ENCODE measurements around the gene SLC39A11. TPM values are rescaled to one million over a fixed set of nuclear protein-coding genes. Genes with fewer than 3 reads are reported as not detected.

SLC39A11 gene
- total RNA-seq, 2 donors from 2014 or later: 18.1 to 20.1 TPM

DNA sequence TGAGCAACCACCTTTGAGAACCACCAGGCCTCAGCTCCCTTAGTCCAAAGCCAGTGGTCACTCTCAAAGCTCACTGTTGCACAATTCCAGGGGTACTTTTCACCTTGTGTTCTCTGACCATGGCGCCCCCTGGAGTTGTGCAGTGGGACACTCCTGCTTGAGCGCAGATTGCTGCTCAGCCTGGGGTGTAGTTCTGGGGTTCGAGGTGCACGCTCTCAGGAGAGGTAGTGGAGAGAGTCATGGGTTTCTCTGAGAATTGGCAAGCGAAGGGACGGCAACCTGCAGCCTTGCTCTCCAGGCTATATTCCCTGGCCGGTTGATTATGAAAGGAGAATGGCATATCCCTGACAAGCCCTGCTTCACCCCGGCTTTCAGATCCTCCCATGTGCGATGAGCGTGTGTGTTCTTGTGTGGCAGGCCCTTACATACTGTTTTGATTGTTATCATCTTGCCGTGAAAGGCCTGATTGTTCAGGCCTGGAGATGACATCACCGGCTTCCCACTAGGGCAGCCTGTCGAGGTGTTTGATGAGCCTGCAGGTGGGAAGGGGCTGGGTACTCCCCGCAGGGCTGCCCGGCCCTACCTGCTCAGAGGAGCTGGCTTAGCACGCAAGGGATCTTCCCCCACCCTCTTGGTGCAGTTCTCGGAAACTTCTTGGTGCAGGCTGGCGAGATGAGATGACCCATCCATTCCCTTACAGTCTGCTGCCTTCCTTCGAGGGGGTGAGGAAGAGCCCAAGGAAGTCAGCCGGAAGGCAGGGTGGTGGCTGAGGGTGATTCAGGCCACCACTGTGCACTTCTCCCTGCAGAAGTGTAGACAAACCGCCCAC is 431.2 kb downstream of the SLC39A11 start:
- TF ChIP-seq, protein P1, sequence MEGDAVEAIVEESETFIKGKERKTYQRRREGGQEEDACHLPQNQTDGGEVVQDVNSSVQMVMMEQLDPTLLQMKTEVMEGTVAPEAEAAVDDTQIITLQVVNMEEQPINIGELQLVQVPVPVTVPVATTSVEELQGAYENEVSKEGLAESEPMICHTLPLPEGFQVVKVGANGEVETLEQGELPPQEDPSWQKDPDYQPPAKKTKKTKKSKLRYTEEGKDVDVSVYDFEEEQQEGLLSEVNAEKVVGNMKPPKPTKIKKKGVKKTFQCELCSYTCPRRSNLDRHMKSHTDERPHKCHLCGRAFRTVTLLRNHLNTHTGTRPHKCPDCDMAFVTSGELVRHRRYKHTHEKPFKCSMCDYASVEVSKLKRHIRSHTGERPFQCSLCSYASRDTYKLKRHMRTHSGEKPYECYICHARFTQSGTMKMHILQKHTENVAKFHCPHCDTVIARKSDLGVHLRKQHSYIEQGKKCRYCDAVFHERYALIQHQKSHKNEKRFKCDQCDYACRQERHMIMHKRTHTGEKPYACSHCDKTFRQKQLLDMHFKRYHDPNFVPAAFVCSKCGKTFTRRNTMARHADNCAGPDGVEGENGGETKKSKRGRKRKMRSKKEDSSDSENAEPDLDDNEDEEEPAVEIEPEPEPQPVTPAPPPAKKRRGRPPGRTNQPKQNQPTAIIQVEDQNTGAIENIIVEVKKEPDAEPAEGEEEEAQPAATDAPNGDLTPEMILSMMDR (conservative IDR thresholded peaks at IDR 0.05): peak; percentile 75
- Mint-ChIP-seq H3K4me1 (peaks cover 29% of the 10 kb centered on the region), H3K27me3 (ENCODE audit: insufficient read depth) (peaks cover 2% of the 10 kb centered on the region), H3K4me3 (peak overlapping the region; percentile 22), H3K36me3 (ENCODE audit: low read depth) (no peaks in the 10 kb centered on the region), H3K9me3 (no peaks in the 10 kb centered on the region), H3K27ac (peak overlapping the region; percentile 89)
- no peak overlapping the region for H3K4me3 ChIP-seq (ENCODE audit: low read length)
- no peak overlapping the region for H3K27ac ChIP-seq (ENCODE audit: low read depth, low read length)
- no peaks in the 10 kb centered on the region for H3K27me3 ChIP-seq (ENCODE audit: control insufficient read depth, insufficient read depth, low read length, poor library complexity, severe bottlenecking)
- no peaks in the 10 kb centered on the region for H3K9me3 ChIP-seq (ENCODE audit: control insufficient read depth, low read length)
- peak; percentile 91 for DNase-seq
- H3K4me1 ChIP-seq (ENCODE audit: control insufficient read depth, insufficient read depth, low read length): peaks cover 10% of the 10 kb centered on the region
- WGBS, 2 experiments (ENCODE audit: insufficient coverage in 1 of 2, insufficient read length in 1 of 2): 77 to 80% methylated on average over 13 to 21 of the region's 21 CpGs
- no peak overlapping the region for H3K9ac ChIP-seq (ENCODE audit: extremely low read depth, low read length, poor library complexity, severe bottlenecking)
- no peaks in the 10 kb centered on the region for H3K36me3 ChIP-seq (ENCODE audit: control insufficient read depth, insufficient read depth, low read length)

DNA sequence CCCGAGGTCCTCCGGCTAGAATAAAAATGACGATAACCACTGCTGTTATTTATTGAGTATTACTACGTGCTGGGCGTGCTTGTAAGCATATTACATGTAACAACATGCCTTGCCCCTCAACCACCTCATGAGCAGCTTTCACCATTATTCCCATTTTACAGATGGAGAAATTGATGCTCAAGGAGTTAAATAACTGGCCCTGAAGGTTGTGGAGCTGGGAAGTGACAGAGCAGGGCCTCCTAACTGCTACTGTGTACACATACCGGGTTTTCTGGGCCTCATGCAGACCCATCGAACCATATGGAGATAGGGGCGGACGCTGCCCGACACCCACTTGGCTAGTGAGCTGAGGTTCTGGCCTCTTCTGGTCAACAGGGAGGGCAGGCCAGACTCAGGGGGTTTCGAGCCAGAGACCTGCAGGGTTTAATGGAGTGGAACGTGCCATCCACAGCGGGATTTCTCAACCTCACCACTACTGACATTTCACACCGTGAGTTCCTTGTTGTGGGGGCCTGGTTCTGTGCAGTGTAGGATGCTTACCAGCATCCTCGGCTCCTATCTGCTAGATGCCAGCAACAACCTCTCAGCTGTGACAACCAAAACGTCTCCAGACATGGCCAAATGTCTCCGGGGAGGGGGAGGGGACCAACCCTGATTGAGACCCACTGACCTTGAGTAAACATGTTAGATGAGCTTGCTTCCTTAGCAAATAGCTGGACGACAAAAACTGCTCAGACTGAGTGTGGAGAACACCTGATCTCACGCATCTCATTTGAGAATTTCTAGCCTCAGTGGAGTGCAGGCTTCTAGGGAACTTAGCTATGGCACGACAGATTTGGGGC is 432.0 kb downstream of the SLC39A11 start:
- Histone ChIP-seq H3K36me3 (ENCODE audit: control insufficient read depth, insufficient read depth, low read length) (no peaks in the 10 kb centered on the region), H3K4me3 (ENCODE audit: low read length) (no peak overlapping the region), H3K4me1 (ENCODE audit: control insufficient read depth, insufficient read depth, low read length) (peaks cover 10% of the 10 kb centered on the region), H3K9ac (ENCODE audit: extremely low read depth, low read length, poor library complexity, severe bottlenecking) (no peak overlapping the region), H3K9me3 (ENCODE audit: control insufficient read depth, low read length) (no peaks in the 10 kb centered on the region), H3K27me3 (ENCODE audit: control insufficient read depth, insufficient read depth, low read length, poor library complexity, severe bottlenecking) (no peaks in the 10 kb centered on the region), H3K27ac (ENCODE audit: low read depth, low read length) (no peak overlapping the region)
- Mint-ChIP-seq H3K27ac (peak overlapping the region; percentile 89), H3K36me3 (ENCODE audit: low read depth) (no peaks in the 10 kb centered on the region), H3K4me3 (no peak overlapping the region), H3K9me3 (no peaks in the 10 kb centered on the region), H3K27me3 (ENCODE audit: insufficient read depth) (peaks cover 2% of the 10 kb centered on the region), H3K4me1 (peaks cover 25% of the 10 kb centered on the region)
- TF ChIP-seq, protein P1 (conservative IDR thresholded peaks at IDR 0.05): no peak
- peak; percentile 74 for DNase-seq
- WGBS, 2 experiments (ENCODE audit: insufficient coverage in 1 of 2, insufficient read length in 1 of 2): 91 to 92% methylated on average over 15 to 20 of the region's 20 CpGs

- peaks cover 25% of the 10 kb centered on the region for H3K4me1 Mint-ChIP-seq
- H3K27me3 Mint-ChIP-seq (ENCODE audit: insufficient read depth): peaks cover 2% of the 10 kb centered on the region
- Histone ChIP-seq H3K9ac (ENCODE audit: extremely low read depth, low read length, poor library complexity, severe bottlenecking) (no peak overlapping the region), H3K27me3 (ENCODE audit: control insufficient read depth, insufficient read depth, low read length, poor library complexity, severe bottlenecking) (no peaks in the 10 kb centered on the region), H3K4me3 (ENCODE audit: low read length) (no peak overlapping the region), H3K9me3 (ENCODE audit: control insufficient read depth, low read length) (no peaks in the 10 kb centered on the region), H3K4me1 (ENCODE audit: control insufficient read depth, insufficient read depth, low read length) (peaks cover 10% of the 10 kb centered on the region), H3K27ac (ENCODE audit: low read depth, low read length) (no peak overlapping the region), H3K36me3 (ENCODE audit: control insufficient read depth, insufficient read depth, low read length) (no peaks in the 10 kb centered on the region)
- TF ChIP-seq, protein P1 (conservative IDR thresholded peaks at IDR 0.05): no peak
- H3K27ac Mint-ChIP-seq: no peak overlapping the region
- no peaks in the 10 kb centered on the region for H3K36me3 Mint-ChIP-seq (ENCODE audit: low read depth)
- WGBS, 2 experiments (ENCODE audit: insufficient coverage in 1 of 2, insufficient read length in 1 of 2): 79 to 100% methylated on average over 1 to 4 of the region's 4 CpGs
- no peaks in the 10 kb centered on the region for H3K9me3 Mint-ChIP-seq
- DNase-seq: peak; percentile 91
- no peak overlapping the region for H3K4me3 Mint-ChIP-seq
Observed at GRCh38 chr17:72659811-72660210, 432.7 kb downstream of the SLC39A11 start.
